ENCODE data around the gene ZNF835.

The ZNF835 gene

GRCh38 chr19:56663931-56664500, 7.5 kb downstream of the ZNF835 start:
- Histone ChIP-seq H3K9ac (ENCODE audit: low read depth, low read length) (no peak overlapping the region), H3K27ac (ENCODE audit: low read depth, low read length) (no peak overlapping the region), H3K27me3 (ENCODE audit: insufficient read depth, low read length) (no peaks in the 10 kb centered on the region), H3K36me3 (ENCODE audit: insufficient read depth, low read length) (no peaks in the 10 kb centered on the region), H3K9me3 (ENCODE audit: insufficient read depth, low read depth, low read length) (peaks cover 86% of the 10 kb centered on the region), H3K4me1 (ENCODE audit: insufficient read depth, low read length) (no peaks in the 10 kb centered on the region), H3K4me3 (ENCODE audit: low read length) (no peak overlapping the region)
- WGBS = 95% methylated on average over 60 of the region's 60 CpGs

GRCh38 chr19:56661248-56661647, 10.3 kb downstream of the ZNF835 start:
- no peak overlapping the region for H3K27ac ChIP-seq (ENCODE audit: low read depth, low read length)
- no peaks in the 10 kb centered on the region for H3K27me3 ChIP-seq (ENCODE audit: insufficient read depth, low read length)
- no peaks in the 10 kb centered on the region for H3K36me3 ChIP-seq (ENCODE audit: insufficient read depth, low read length)
- no peak overlapping the region for H3K4me3 ChIP-seq (ENCODE audit: low read length)
- peaks cover 88% of the 10 kb centered on the region for H3K9me3 ChIP-seq (ENCODE audit: insufficient read depth, low read depth, low read length)
- 73% methylated on average over 3 of the region's 3 CpGs for WGBS
- H3K9ac ChIP-seq (ENCODE audit: low read depth, low read length) = no peak overlapping the region
- no peaks in the 10 kb centered on the region for H3K4me1 ChIP-seq (ENCODE audit: insufficient read depth, low read length)

GRCh38 chr19:56660381-56661107, 11.0 kb downstream of the ZNF835 start:
- no peaks in the 10 kb centered on the region for H3K4me1 ChIP-seq (ENCODE audit: insufficient read depth, low read length)
- 91% methylated on average over 32 of the region's 32 CpGs for WGBS
- H3K9me3 ChIP-seq (ENCODE audit: insufficient read depth, low read depth, low read length) = peaks cover 88% of the 10 kb centered on the region
- no peak overlapping the region for H3K9ac ChIP-seq (ENCODE audit: low read depth, low read length)
- H3K27ac ChIP-seq (ENCODE audit: low read depth, low read length) = no peak overlapping the region
- H3K4me3 ChIP-seq (ENCODE audit: low read length) = no peak overlapping the region
- no peaks in the 10 kb centered on the region for H3K36me3 ChIP-seq (ENCODE audit: insufficient read depth, low read length)
- no peaks in the 10 kb centered on the region for H3K27me3 ChIP-seq (ENCODE audit: insufficient read depth, low read length)

- WGBS = 83% methylated on average over 3 of the region's 3 CpGs
Observed at GRCh38 chr19:56654151-56654550, 17.4 kb downstream of the ZNF835 start.

GRCh38 chr19:56643460-56643955, 28.0 kb downstream of the ZNF835 start:
- Histone ChIP-seq H3K4me1 (ENCODE audit: insufficient read depth, low read length) (no peaks in the 10 kb centered on the region), H3K27ac (ENCODE audit: low read depth, low read length) (no peak overlapping the region), H3K27me3 (ENCODE audit: insufficient read depth, low read length) (no peaks in the 10 kb centered on the region), H3K4me3 (ENCODE audit: low read length) (no peak overlapping the region), H3K36me3 (ENCODE audit: insufficient read depth, low read length) (no peaks in the 10 kb centered on the region), H3K9me3 (ENCODE audit: insufficient read depth, low read depth, low read length) (peaks cover 85% of the 10 kb centered on the region), H3K9ac (ENCODE audit: low read depth, low read length) (no peak overlapping the region)
- WGBS = 88% methylated on average over 25 of the region's 25 CpGs

More at GRCh38 chr19:56654151-56654550, 17.4 kb downstream of the ZNF835 start:
- Histone ChIP-seq H3K4me3 (ENCODE audit: low read length) (no peak overlapping the region), H3K4me1 (ENCODE audit: insufficient read depth, low read length) (no peaks in the 10 kb centered on the region), H3K27ac (ENCODE audit: low read depth, low read length) (no peak overlapping the region), H3K9me3 (ENCODE audit: insufficient read depth, low read depth, low read length) (peaks cover 91% of the 10 kb centered on the region), H3K9ac (ENCODE audit: low read depth, low read length) (no peak overlapping the region), H3K36me3 (ENCODE audit: insufficient read depth, low read length) (no peaks in the 10 kb centered on the region), H3K27me3 (ENCODE audit: insufficient read depth, low read length) (no peaks in the 10 kb centered on the region)

GRCh38 chr19:56642711-56643459, 28.7 kb downstream of the ZNF835 start, which contains the start of gene SMIM17:
TSS of gene SMIM17 (plus strand) at chr19:56643159. CDS start at chr19:56645668, 2,509 bp downstream.
- Histone ChIP-seq H3K36me3 (ENCODE audit: insufficient read depth, low read length) (no peaks in the 10 kb centered on the region), H3K27me3 (ENCODE audit: insufficient read depth, low read length) (no peaks in the 10 kb centered on the region), H3K9ac (ENCODE audit: low read depth, low read length) (no peak within 1 kb of the TSS), H3K4me1 (ENCODE audit: insufficient read depth, low read length) (no peaks in the 10 kb centered on the region), H3K27ac (ENCODE audit: low read depth, low read length) (no peak within 1 kb of the TSS), H3K9me3 (ENCODE audit: insufficient read depth, low read depth, low read length) (peaks cover 81% of the 10 kb centered on the region), H3K4me3 (ENCODE audit: low read length) (no peak within 1 kb of the TSS)
- 93% methylated on average over 57 of the region's 60 CpGs for WGBS

- Histone ChIP-seq H3K4me3 (ENCODE audit: low read length) (no peak overlapping the region), H3K27me3 (ENCODE audit: insufficient read depth, low read length) (no peaks in the 10 kb centered on the region), H3K27ac (ENCODE audit: low read depth, low read length) (no peak overlapping the region), H3K4me1 (ENCODE audit: insufficient read depth, low read length) (no peaks in the 10 kb centered on the region), H3K36me3 (ENCODE audit: insufficient read depth, low read length) (no peaks in the 10 kb centered on the region), H3K9me3 (ENCODE audit: insufficient read depth, low read depth, low read length) (peaks cover 75% of the 10 kb centered on the region), H3K9ac (ENCODE audit: low read depth, low read length) (no peak overlapping the region)
- WGBS = 90% methylated on average over 7 of the region's 7 CpGs
Observed at GRCh38 chr19:56639217-56639616, 32.3 kb downstream of the ZNF835 start.

GRCh38 chr19:56637976-56638555, 33.5 kb downstream of the ZNF835 start:
- no peaks in the 10 kb centered on the region for H3K36me3 ChIP-seq (ENCODE audit: insufficient read depth, low read length)
- H3K4me1 ChIP-seq (ENCODE audit: insufficient read depth, low read length) = no peaks in the 10 kb centered on the region
- peaks cover 75% of the 10 kb centered on the region for H3K9me3 ChIP-seq (ENCODE audit: insufficient read depth, low read depth, low read length)
- H3K4me3 ChIP-seq (ENCODE audit: low read length) = no peak overlapping the region
- no peak overlapping the region for H3K27ac ChIP-seq (ENCODE audit: low read depth, low read length)
- 52% methylated on average over 21 of the region's 21 CpGs for WGBS
- no peak overlapping the region for H3K9ac ChIP-seq (ENCODE audit: low read depth, low read length)
- H3K27me3 ChIP-seq (ENCODE audit: insufficient read depth, low read length) = no peaks in the 10 kb centered on the region

- Histone ChIP-seq H3K27me3 (ENCODE audit: insufficient read depth, low read length) (no peaks in the 10 kb centered on the region), H3K36me3 (ENCODE audit: insufficient read depth, low read length) (no peaks in the 10 kb centered on the region), H3K27ac (ENCODE audit: low read depth, low read length) (no peak overlapping the region), H3K4me3 (ENCODE audit: low read length) (no peak overlapping the region), H3K9me3 (ENCODE audit: insufficient read depth, low read depth, low read length) (peaks cover 84% of the 10 kb centered on the region), H3K4me1 (ENCODE audit: insufficient read depth, low read length) (no peaks in the 10 kb centered on the region), H3K9ac (ENCODE audit: low read depth, low read length) (no peak overlapping the region)
- WGBS = 35% methylated on average over 1 of the region's 1 CpG
Observed at GRCh38 chr19:56633021-56633420, 38.5 kb downstream of the ZNF835 start.

- no peak overlapping the region for H3K9ac ChIP-seq (ENCODE audit: low read depth, low read length)
- 95% methylated on average over 8 of the region's 9 CpGs for WGBS
- H3K27me3 ChIP-seq (ENCODE audit: insufficient read depth, low read length) = no peaks in the 10 kb centered on the region
- H3K27ac ChIP-seq (ENCODE audit: low read depth, low read length) = no peak overlapping the region
- no peaks in the 10 kb centered on the region for H3K4me1 ChIP-seq (ENCODE audit: insufficient read depth, low read length)
- H3K36me3 ChIP-seq (ENCODE audit: insufficient read depth, low read length) = peaks cover 44% of the 10 kb centered on the region
- H3K4me3 ChIP-seq (ENCODE audit: low read length) = no peak overlapping the region
- peaks cover 82% of the 10 kb centered on the region for H3K9me3 ChIP-seq (ENCODE audit: insufficient read depth, low read depth, low read length)
Observed at GRCh38 chr19:56625708-56626107, 45.8 kb downstream of the ZNF835 start.

- no peak overlapping the region for H3K9ac ChIP-seq (ENCODE audit: low read depth, low read length)
- H3K27ac ChIP-seq (ENCODE audit: low read depth, low read length) = no peak overlapping the region
- H3K4me3 ChIP-seq (ENCODE audit: low read length) = no peak overlapping the region
- H3K36me3 ChIP-seq (ENCODE audit: insufficient read depth, low read length) = peaks cover 45% of the 10 kb centered on the region
- H3K27me3 ChIP-seq (ENCODE audit: insufficient read depth, low read length) = no peaks in the 10 kb centered on the region
- WGBS = 89% methylated on average over 9 of the region's 9 CpGs
- peaks cover 78% of the 10 kb centered on the region for H3K9me3 ChIP-seq (ENCODE audit: insufficient read depth, low read depth, low read length)
- H3K4me1 ChIP-seq (ENCODE audit: insufficient read depth, low read length) = no peaks in the 10 kb centered on the region
Observed at GRCh38 chr19:56623006-56623405, 48.6 kb downstream of the ZNF835 start.
